ENCODE data around the gene SERPINI1. TPM values are rescaled to one million over a fixed set of nuclear protein-coding genes. Genes with fewer than 3 reads are reported as not detected.

SERPINI1 gene
- total and polyA plus RNA-seq, 11 donors = 5.6 to 18.5 (median 10.7) TPM

DNA sequence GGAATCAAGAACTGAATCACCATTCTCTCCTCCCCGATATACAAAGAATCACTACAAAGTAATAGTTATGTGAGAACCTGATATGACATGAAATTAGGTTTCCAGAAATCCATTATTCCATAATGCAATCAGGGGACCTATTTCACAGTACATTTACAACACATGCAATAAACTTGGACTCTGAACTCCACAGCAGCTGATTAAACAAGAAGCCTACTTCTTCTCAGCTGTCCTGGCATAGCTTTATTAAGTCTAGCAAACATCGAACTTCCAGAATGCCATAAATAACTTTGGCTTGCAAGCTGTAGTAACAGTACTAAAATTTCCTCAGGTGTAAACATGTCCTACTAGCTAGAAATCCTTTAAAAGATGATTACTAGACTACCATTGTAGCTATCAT is 18.6 kb upstream of the SERPINI1 start:
- Histone ChIP-seq H3K4me1 (peaks cover 0 to 13% (median 0%) of the 10 kb centered on the region in 12 donors), H3K36me3 (peaks cover 0 to 48% (median 29%) of the 10 kb centered on the region in 9 donors), H3K9me3 (no peaks in the 10 kb centered on the region), H3K4me3 (no peak overlapping the region), H3K27ac (no peak overlapping the region), H3K27me3 (no peaks in the 10 kb centered on the region)
- DNase-seq (no peak), ATAC-seq (peak in 1 of 4 donors; percentile 36)
- WGBS, 4 donors = 16 to 81% (median 59%) methylated on average over 2 of the region's 2 CpGs
- intact Hi-C loops (cut with DNase I) = no loop called here
- TF ChIP-seq POLR2A (IDR thresholded peaks at IDR 0.05) = no peak
- TF ChIP-seq, protein P1, sequence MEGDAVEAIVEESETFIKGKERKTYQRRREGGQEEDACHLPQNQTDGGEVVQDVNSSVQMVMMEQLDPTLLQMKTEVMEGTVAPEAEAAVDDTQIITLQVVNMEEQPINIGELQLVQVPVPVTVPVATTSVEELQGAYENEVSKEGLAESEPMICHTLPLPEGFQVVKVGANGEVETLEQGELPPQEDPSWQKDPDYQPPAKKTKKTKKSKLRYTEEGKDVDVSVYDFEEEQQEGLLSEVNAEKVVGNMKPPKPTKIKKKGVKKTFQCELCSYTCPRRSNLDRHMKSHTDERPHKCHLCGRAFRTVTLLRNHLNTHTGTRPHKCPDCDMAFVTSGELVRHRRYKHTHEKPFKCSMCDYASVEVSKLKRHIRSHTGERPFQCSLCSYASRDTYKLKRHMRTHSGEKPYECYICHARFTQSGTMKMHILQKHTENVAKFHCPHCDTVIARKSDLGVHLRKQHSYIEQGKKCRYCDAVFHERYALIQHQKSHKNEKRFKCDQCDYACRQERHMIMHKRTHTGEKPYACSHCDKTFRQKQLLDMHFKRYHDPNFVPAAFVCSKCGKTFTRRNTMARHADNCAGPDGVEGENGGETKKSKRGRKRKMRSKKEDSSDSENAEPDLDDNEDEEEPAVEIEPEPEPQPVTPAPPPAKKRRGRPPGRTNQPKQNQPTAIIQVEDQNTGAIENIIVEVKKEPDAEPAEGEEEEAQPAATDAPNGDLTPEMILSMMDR (IDR thresholded peaks at IDR 0.05) = no peak

DNA sequence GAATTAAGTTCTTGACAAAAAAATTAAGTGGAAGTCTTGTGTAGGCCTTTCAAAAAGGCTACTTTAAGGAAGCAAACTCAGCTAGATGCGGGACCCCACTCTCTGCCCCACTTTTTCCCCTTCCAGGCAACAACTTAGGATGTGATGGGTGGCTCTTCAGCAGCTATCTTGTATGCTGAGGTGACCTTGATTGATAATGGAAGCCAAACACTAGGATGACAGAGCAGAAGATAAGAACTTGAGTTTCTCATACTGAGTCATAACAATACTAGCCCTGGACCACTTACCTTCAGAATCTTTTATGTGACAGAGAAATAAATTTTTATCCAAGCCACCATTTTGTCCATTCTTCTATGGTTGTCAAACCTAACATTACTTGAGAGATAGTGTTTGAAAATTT is 16.9 kb upstream of the SERPINI1 start:
- H3K9me3 ChIP-seq = no peaks in the 10 kb centered on the region
- H3K4me3 ChIP-seq = no peak overlapping the region
- no peaks in the 10 kb centered on the region for H3K27me3 ChIP-seq
- H3K27ac ChIP-seq = no peak overlapping the region
- 95 to 100% (median 99%) methylated on average over 1 of the region's 1 CpG for WGBS, 4 donors
- DNase-seq (no peak), ATAC-seq (no peak)
- intact Hi-C loops (cut with DNase I) = no loop called here
- peaks cover 0 to 13% (median 0%) of the 10 kb centered on the region in 12 donors for H3K4me1 ChIP-seq
- peaks cover 0 to 48% (median 29%) of the 10 kb centered on the region in 9 donors for H3K36me3 ChIP-seq
- TF ChIP-seq POLR2A (IDR thresholded peaks at IDR 0.05) = no peak
- TF ChIP-seq, protein P1 (IDR thresholded peaks at IDR 0.05) = no peak

DNA sequence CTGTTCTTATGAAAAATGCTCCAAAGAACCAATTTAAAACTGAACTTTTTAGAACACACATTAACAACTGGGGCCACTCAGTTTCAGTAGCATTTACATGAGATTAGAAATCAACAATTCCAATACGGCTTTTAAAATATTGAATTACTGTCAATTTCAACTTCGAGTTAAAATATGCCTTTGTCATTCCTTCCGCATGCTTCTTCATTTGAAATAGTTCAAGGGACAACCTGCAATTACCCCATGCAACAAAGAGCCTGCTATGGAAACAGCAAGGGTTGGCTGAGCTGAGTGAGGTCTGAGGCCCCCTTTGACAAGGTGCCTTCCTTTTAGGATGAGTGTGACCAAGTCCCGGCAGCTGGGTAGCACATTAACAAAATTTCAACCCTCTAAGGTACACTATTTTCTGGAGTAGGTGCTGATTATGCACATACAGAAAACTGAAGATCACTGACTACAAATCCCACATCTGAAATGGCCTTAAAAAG is 12.5 kb upstream of the SERPINI1 start:
- WGBS, 4 donors = 85 to 95% (median 91%) methylated on average over 4 of the region's 4 CpGs
- Histone ChIP-seq H3K27me3 (no peaks in the 10 kb centered on the region), H3K27ac (no peak overlapping the region), H3K4me1 (peaks cover 0 to 29% (median 12%) of the 10 kb centered on the region in 12 donors), H3K9me3 (no peaks in the 10 kb centered on the region), H3K4me3 (no peak overlapping the region), H3K36me3 (peaks cover 0 to 23% (median 19%) of the 10 kb centered on the region in 9 donors)
- no peak for ATAC-seq
- intact Hi-C loops (cut with DNase I) = no loop called here
- TF ChIP-seq, protein P1 (IDR thresholded peaks at IDR 0.05) = no peak
- no peak for TF ChIP-seq POLR2A (IDR thresholded peaks at IDR 0.05)
- DNase-seq = no peak

DNA sequence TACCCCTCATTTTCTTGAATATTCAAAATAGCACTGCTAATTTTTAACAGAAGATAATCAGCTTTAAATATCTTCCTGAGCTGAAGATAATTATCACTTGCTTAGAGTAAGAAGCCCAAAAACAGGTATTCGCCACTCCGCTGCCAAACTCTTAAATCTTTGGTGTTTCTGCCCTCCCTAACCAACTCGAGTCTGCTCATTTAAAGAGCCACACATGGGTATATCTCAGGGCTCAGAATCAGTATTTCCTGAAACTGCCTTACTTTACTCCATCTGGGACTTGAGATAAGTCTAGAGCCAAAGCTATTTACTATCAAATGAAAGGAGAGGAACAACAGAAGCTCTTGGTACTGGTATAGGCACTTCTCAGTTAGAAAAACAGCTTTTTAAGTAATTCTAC is 11.6 kb upstream of the SERPINI1 start:
- WGBS, 4 donors = 69 to 80% (median 79%) methylated on average over 3 of the region's 3 CpGs
- intact Hi-C loops (cut with DNase I) = no loop called here
- DNase-seq (no peak), ATAC-seq (no peak)
- Histone ChIP-seq H3K4me1 (peaks cover 0 to 36% (median 20%) of the 10 kb centered on the region in 12 donors), H3K36me3 (peaks cover 0 to 15% (median 11%) of the 10 kb centered on the region in 9 donors), H3K27ac (no peak overlapping the region), H3K27me3 (no peaks in the 10 kb centered on the region), H3K4me3 (no peak overlapping the region), H3K9me3 (no peaks in the 10 kb centered on the region)
- TF ChIP-seq, protein P1 (IDR thresholded peaks at IDR 0.05) = no peak
- no peak for TF ChIP-seq POLR2A (IDR thresholded peaks at IDR 0.05)
